ENCODE results near the gene PSMG3. TPM values are rescaled to one million over a fixed set of nuclear protein-coding genes. Genes with fewer than 3 reads are reported as not detected.

PSMG3 gene
- total and polyA plus RNA-seq, 2 of the 8 experiments (the other 6 are each of a cell fraction or from before 2014, with no cell fraction given), result 30.2 to 62.0 TPM

- no peak for TF ChIP-seq KDM1A (IDR thresholded peaks at IDR 0.05; ENCODE audit: borderline replicate concordance, low read length)
- TF ChIP-seq POU5F1 (IDR thresholded peaks at IDR 0.05; ENCODE audit: low read depth, low read length), result no peak
- no peak for TF ChIP-seq CREB1 (IDR thresholded peaks at IDR 0.05)
- TF ChIP-seq GABPA (IDR thresholded peaks at IDR 0.05; ENCODE audit: borderline replicate concordance, insufficient read depth, low read length), result no peak
- TF ChIP-seq TCF12 (IDR thresholded peaks at IDR 0.05; ENCODE audit: low read depth, low read length), result no peak
- TF ChIP-seq RAD21 (IDR thresholded peaks at IDR 0.05 in 1 of 2, conservative IDR thresholded peaks at IDR 0.05 in 1 of 2; ENCODE audit: low read depth in 2 of 2, low read length in 2 of 2), result no peak
Measured at GRCh38 chr7:1541431-1542162, 28.2 kb downstream of the PSMG3 start (continued).
